Neuronal stem cell (in vitro differentiated cells): Measurements from ENCODE around the gene SLC22A14.

Experiments
- DNase-seq: peaks from one replicate; pipeline ENCODE4 v3.0.0-alpha.2; 2013; ENCODE audit warnings: low spot score
- H2AFZ ChIP-seq: one replicate; pipeline ENCODE4 v1.6.1; 2013; ENCODE audit warnings: mild to moderate bottlenecking, low read length, inconsistent platforms
- H2AK5ac ChIP-seq: 2 replicates; pipeline ENCODE4 v1.6.1; 2013; ENCODE audit warnings: low read depth, mild to moderate bottlenecking, inconsistent platforms, low read length, moderate library complexity, mixed read lengths
- H2BK120ac ChIP-seq: 2 replicates; pipeline ENCODE4 v1.6.1; 2013; ENCODE audit warnings: low read depth, mild to moderate bottlenecking, inconsistent platforms, low read length, moderate library complexity, mixed read lengths
- H2BK12ac ChIP-seq: one replicate; pipeline ENCODE4 v1.6.1; 2013; ENCODE audit warnings: low read length, inconsistent platforms
- H2BK15ac ChIP-seq: 2 replicates; pipeline ENCODE4 v1.6.1; 2013; ENCODE audit warnings: mild to moderate bottlenecking, low read length, inconsistent platforms, mixed read lengths
- H2BK5ac ChIP-seq: one replicate; pipeline ENCODE4 v1.6.1; 2013; ENCODE audit warnings: inconsistent platforms, mild to moderate bottlenecking, low read length, moderate library complexity
- H3K14ac ChIP-seq: one replicate; pipeline ENCODE4 v1.6.1; 2013; ENCODE audit warnings: low read length, inconsistent platforms
- H3K18ac ChIP-seq: 2 replicates; pipeline ENCODE4 v1.6.1; 2013; ENCODE audit warnings: low read length, inconsistent platforms
- H3K23ac ChIP-seq: 2 replicates; pipeline ENCODE4 v1.6.1; 2013; ENCODE audit warnings: low read depth, mild to moderate bottlenecking, mixed read lengths, low read length, inconsistent platforms; ENCODE audit not compliant: poor library complexity
- H3K27ac ChIP-seq: replicated peaks from 3 replicates; pipeline ENCODE4 v1.5.1; 2013; ENCODE audit warnings: low read length, inconsistent platforms
- H3K27me3 ChIP-seq, 3 experiments: 2 replicates each; pipeline ENCODE4 v1.6.1; 2013; ENCODE audit warnings: low read length in 3 of 3, mild to moderate bottlenecking in 2 of 3, inconsistent platforms in 1 of 3, low read depth in 1 of 3, mixed read lengths in 1 of 3, moderate library complexity in 1 of 3; ENCODE audit not compliant: control insufficient read depth in 3 of 3, insufficient read depth in 3 of 3
- H3K36me3 ChIP-seq, 2 donors: replicated peaks in 1 of 2; 2 replicates each; pipeline ENCODE4 v1.6.1; 2013; ENCODE audit warnings: low read length in 2 of 2; ENCODE audit not compliant: control insufficient read depth in 2 of 2, insufficient read depth in 2 of 2
- H3K4ac ChIP-seq: 2 replicates; pipeline ENCODE4 v1.6.1; 2013; ENCODE audit warnings: inconsistent platforms, mild to moderate bottlenecking, low read length, moderate library complexity
- H3K4me1 ChIP-seq, 2 donors: 1 replicate in 1 of 2; 2 replicates in 1 of 2; pipeline ENCODE4 v1.6.1; 2013; ENCODE audit warnings: low read length in 2 of 2, low read depth in 1 of 2; ENCODE audit not compliant: control insufficient read depth in 2 of 2, insufficient read depth in 1 of 2
- H3K4me2 ChIP-seq: one replicate; pipeline ENCODE4 v1.6.1; 2013; ENCODE audit warnings: mild to moderate bottlenecking, low read length, inconsistent platforms; ENCODE audit not compliant: insufficient read depth, poor library complexity, severe bottlenecking
- H3K4me3 ChIP-seq, 2 donors: 2 replicates each; pipeline ENCODE4 v1.5.1; 2013; ENCODE audit warnings: low read length in 2 of 2, mild to moderate bottlenecking in 2 of 2, inconsistent platforms in 1 of 2, moderate library complexity in 1 of 2
- H3K79me1 ChIP-seq: one replicate; pipeline ENCODE4 v1.6.1; 2013; ENCODE audit warnings: low read depth, mild to moderate bottlenecking, inconsistent platforms, low read length, moderate library complexity
- H3K9ac ChIP-seq: one replicate; pipeline ENCODE4 v1.6.1; 2013; ENCODE audit warnings: mild to moderate bottlenecking, low read depth, low read length, inconsistent platforms; ENCODE audit not compliant: poor library complexity
- H3K9me3 ChIP-seq, 2 donors: replicated peaks in 1 of 2; 2 replicates each; pipeline versions ENCODE3 to v1.6.1; 2013; ENCODE audit warnings: low read length in 2 of 2, mild to moderate bottlenecking in 2 of 2, inconsistent platforms in 1 of 2, low read depth in 1 of 2, mixed read lengths in 1 of 2, moderate library complexity in 1 of 2; ENCODE audit not compliant: control insufficient read depth in 2 of 2, insufficient read depth in 1 of 2
- H4K8ac ChIP-seq: one replicate; pipeline ENCODE4 v1.6.1; 2013; ENCODE audit warnings: low read depth, mild to moderate bottlenecking, inconsistent platforms, low read length, moderate library complexity
- H4K91ac ChIP-seq: one replicate; pipeline ENCODE4 v1.6.1; 2013; ENCODE audit warnings: low read length, low read depth, mild to moderate bottlenecking, inconsistent platforms; ENCODE audit not compliant: poor library complexity
- WGBS, 2 donors: extraction: QIAGEN DNeasy Blood & Tissue Kit; methylation state at CpG; one replicate each; pipeline ENCODE4 v1.1.7; 2013; ENCODE audit warnings: missing lambda C conversion rate in 2 of 2, mixed read lengths in 1 of 2; ENCODE audit not compliant: insufficient read length in 2 of 2, insufficient replicate concordance in 1 of 2; ENCODE audit errors: extremely low coverage in 2 of 2; 5-methylcytosine and 5-hydroxymethylcytosine counted together

SLC22A14 gene

DNA sequence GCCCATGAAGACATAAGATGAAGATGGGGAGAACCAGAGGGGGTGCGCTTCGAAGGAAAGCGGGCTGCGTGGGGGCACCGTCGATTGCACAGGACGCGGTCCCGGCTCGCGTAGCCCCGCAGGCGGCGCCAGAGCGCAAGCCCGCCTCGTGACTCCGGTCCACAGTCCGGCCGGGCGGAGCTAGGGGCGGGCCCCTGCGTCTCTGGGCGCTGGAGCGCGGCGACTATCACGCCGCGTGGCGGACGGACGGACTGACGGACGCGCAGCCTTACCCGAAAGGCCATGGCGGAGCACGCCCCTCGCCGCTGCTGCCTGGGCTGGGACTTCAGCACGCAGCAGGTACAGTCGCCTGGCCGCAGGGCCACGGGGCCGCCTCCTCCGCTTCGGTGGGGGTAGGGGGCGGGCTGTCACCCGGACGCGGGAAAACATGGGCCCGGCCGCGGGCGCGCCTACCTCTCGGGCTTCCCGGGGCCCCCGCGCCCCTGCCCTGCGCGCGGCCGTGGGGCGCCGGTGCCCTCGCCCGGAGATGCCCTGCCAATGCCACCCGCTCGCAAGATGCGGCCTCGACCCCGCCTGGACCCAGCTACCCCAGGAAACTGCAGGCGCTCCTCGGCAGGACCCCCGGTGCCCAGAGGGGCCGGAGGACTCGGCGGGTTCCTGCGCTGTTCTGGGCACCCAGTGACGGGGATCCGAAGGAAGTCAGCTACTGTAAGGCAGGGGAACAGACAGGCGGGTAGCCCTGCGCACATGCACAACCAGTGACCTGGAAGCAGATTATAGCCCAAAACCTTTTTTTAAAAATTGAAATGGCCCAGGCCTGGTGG is 64.7 kb downstream of the SLC22A14 start, which contains the start of gene XYLB:
TSS of gene XYLB (plus strand) at position 199 of the 824 bp plus-strand sequence. CDS start at position 283, 84 bp downstream.
- H3K36me3 ChIP-seq, result peaks cover 0 to 29% of the 10 kb centered on the region in 2 donors
- peaks cover 3% of the 10 kb centered on the region for H3K79me1 ChIP-seq
- peak within 1 kb of the TSS; percentile 95 for H3K9ac ChIP-seq
- peak within 1 kb of the TSS; percentile 67 for H2BK12ac ChIP-seq
- peak within 1 kb of the TSS; percentile 100 for H2AFZ ChIP-seq
- H3K4me1 ChIP-seq, result peaks cover 3 to 8% of the 10 kb centered on the region in 2 donors
- H3K27ac ChIP-seq, result no peak within 1 kb of the TSS
- no CpG with 5 or more reads among the region's 85 CpGs for WGBS, 2 donors
- H2BK120ac ChIP-seq, result no peak within 1 kb of the TSS
- H2BK5ac ChIP-seq, result no peak within 1 kb of the TSS
- H3K9me3 ChIP-seq, result no peaks in the 10 kb centered on the region
- H4K91ac ChIP-seq, result no peak within 1 kb of the TSS
- peak within 1 kb of the TSS; percentile 96 for H3K18ac ChIP-seq
- peak within 1 kb of the TSS; percentile 82 for H3K14ac ChIP-seq
- peak within 1 kb of the TSS; percentile 84 to 95 for H3K4me3 ChIP-seq
- DNase-seq, result peak; percentile 69
- peak within 1 kb of the TSS; percentile 83 for H3K4me2 ChIP-seq
- H3K4ac ChIP-seq, result peak within 1 kb of the TSS; percentile 66
- H2AK5ac ChIP-seq, result no peak within 1 kb of the TSS
- H4K8ac ChIP-seq, result no peak within 1 kb of the TSS
- no peaks in the 10 kb centered on the region for H3K27me3 ChIP-seq
- peak within 1 kb of the TSS; percentile 96 for H2BK15ac ChIP-seq
- peak within 1 kb of the TSS; percentile 97 for H3K23ac ChIP-seq

- H2BK15ac ChIP-seq, result no peak overlapping the region
- H3K27me3 ChIP-seq, result no peaks in the 10 kb centered on the region
- no peak overlapping the region for H3K14ac ChIP-seq
- peak overlapping the region; percentile 84 to 95 for H3K4me3 ChIP-seq
- peaks cover 3 to 8% of the 10 kb centered on the region in 2 donors for H3K4me1 ChIP-seq
- H3K9ac ChIP-seq, result no peak overlapping the region
- H3K18ac ChIP-seq, result no peak overlapping the region
- H3K4ac ChIP-seq, result no peak overlapping the region
- peaks cover 3% of the 10 kb centered on the region for H3K79me1 ChIP-seq
- H2BK12ac ChIP-seq, result no peak overlapping the region
- H3K36me3 ChIP-seq, result peaks cover 2 to 37% of the 10 kb centered on the region in 2 donors
- H3K27ac ChIP-seq, result no peak overlapping the region
- no peak overlapping the region for H4K91ac ChIP-seq
- no peak for DNase-seq
- peak overlapping the region; percentile 83 for H3K4me2 ChIP-seq
- H4K8ac ChIP-seq, result no peak overlapping the region
- H3K23ac ChIP-seq, result no peak overlapping the region
- no peaks in the 10 kb centered on the region for H3K9me3 ChIP-seq
- H2AK5ac ChIP-seq, result no peak overlapping the region
- WGBS, 2 donors, result no CpG with 5 or more reads among the region's 19 CpGs
- peak overlapping the region; percentile 100 for H2AFZ ChIP-seq
- H2BK5ac ChIP-seq, result no peak overlapping the region
- H2BK120ac ChIP-seq, result no peak overlapping the region
Observed at GRCh38 chr3:38347421-38348200, 65.5 kb downstream of the SLC22A14 start.

GRCh38 chr3:38348903-38349302 is 66.8 kb downstream of the SLC22A14 start:
- Histone ChIP-seq H3K4me2 (no peak overlapping the region), H3K4me1 (peaks cover 3 to 8% of the 10 kb centered on the region in 2 donors), H3K27ac (no peak overlapping the region), H3K9me3 (no peaks in the 10 kb centered on the region), H2BK120ac (no peak overlapping the region), H3K27me3 (no peaks in the 10 kb centered on the region), H3K9ac (no peak overlapping the region), H2BK15ac (no peak overlapping the region), H3K79me1 (peaks cover 3% of the 10 kb centered on the region), H3K18ac (no peak overlapping the region), H3K4ac (no peak overlapping the region), H4K91ac (no peak overlapping the region), H2BK12ac (no peak overlapping the region), H2AK5ac (no peak overlapping the region), H2BK5ac (no peak overlapping the region), H3K23ac (no peak overlapping the region), H3K14ac (no peak overlapping the region), H3K4me3 (no peak overlapping the region), H4K8ac (no peak overlapping the region), H3K36me3 (peaks cover 2 to 44% of the 10 kb centered on the region in 2 donors), H2AFZ (no peak overlapping the region)
- DNase-seq, result no peak
- no CpG with 5 or more reads among the region's 4 CpGs for WGBS, 2 donors
